Fibroblast of pulmonary artery (primary cell): ENCODE results near the gene KLF14.

Experiments
- DNase-seq: peaks from one replicate; pipeline ENCODE4 v3.0.0-alpha.2; 2010; ENCODE audit warnings: low read depth
- H3K4me3 ChIP-seq: replicated peaks from 2 replicates; pipeline ENCODE4 v1.5.1; 2011; ENCODE audit warnings: low read depth, mild to moderate bottlenecking, control low read depth, low read length, moderate library complexity
- CTCF ChIP-seq: IDR thresholded peaks from 2 replicates; pipeline ENCODE4 v1.5.1; 2011; ENCODE audit warnings: mild to moderate bottlenecking, control low read depth, low read length, inconsistent platforms; ENCODE audit errors: missing control alignments

KLF14 gene

GRCh38 chr7:130734815-130735716, 1.1 kb upstream of the KLF14 start:
- H3K4me3 ChIP-seq: peak overlapping the region; percentile 57
- no peak for TF ChIP-seq CTCF
- no peak for DNase-seq

GRCh38 chr7:130732980-130733930, 752 bp downstream of the KLF14 start:
- no peak for DNase-seq
- H3K4me3 ChIP-seq: no peak overlapping the region
- TF ChIP-seq CTCF: no peak

GRCh38 chr7:130723784-130724183, 10.2 kb downstream of the KLF14 start:
- peak; percentile 13 for DNase-seq
- no peak overlapping the region for H3K4me3 ChIP-seq
- TF ChIP-seq CTCF: no peak

- TF ChIP-seq CTCF: peak; percentile 89
- DNase-seq: peak; percentile 89
- no peak overlapping the region for H3K4me3 ChIP-seq
Observed at GRCh38 chr7:130721486-130722277, 12.3 kb downstream of the KLF14 start.

- no peak for TF ChIP-seq CTCF
- DNase-seq: no peak
- H3K4me3 ChIP-seq: no peak overlapping the region
Observed at GRCh38 chr7:130719541-130719940, 14.5 kb downstream of the KLF14 start.

- H3K4me3 ChIP-seq: no peak overlapping the region
- DNase-seq: no peak
- no peak for TF ChIP-seq CTCF
Observed at GRCh38 chr7:130712416-130712815, 21.6 kb downstream of the KLF14 start.
